Measurements from ENCODE around the gene B4GALNT4.
"Not testable (repeated sequence)": the region's sequence is repeated elsewhere in the genome, so short reads cannot be mapped to it uniquely, and the experiment has no call there.

Gene B4GALNT4, protein sequence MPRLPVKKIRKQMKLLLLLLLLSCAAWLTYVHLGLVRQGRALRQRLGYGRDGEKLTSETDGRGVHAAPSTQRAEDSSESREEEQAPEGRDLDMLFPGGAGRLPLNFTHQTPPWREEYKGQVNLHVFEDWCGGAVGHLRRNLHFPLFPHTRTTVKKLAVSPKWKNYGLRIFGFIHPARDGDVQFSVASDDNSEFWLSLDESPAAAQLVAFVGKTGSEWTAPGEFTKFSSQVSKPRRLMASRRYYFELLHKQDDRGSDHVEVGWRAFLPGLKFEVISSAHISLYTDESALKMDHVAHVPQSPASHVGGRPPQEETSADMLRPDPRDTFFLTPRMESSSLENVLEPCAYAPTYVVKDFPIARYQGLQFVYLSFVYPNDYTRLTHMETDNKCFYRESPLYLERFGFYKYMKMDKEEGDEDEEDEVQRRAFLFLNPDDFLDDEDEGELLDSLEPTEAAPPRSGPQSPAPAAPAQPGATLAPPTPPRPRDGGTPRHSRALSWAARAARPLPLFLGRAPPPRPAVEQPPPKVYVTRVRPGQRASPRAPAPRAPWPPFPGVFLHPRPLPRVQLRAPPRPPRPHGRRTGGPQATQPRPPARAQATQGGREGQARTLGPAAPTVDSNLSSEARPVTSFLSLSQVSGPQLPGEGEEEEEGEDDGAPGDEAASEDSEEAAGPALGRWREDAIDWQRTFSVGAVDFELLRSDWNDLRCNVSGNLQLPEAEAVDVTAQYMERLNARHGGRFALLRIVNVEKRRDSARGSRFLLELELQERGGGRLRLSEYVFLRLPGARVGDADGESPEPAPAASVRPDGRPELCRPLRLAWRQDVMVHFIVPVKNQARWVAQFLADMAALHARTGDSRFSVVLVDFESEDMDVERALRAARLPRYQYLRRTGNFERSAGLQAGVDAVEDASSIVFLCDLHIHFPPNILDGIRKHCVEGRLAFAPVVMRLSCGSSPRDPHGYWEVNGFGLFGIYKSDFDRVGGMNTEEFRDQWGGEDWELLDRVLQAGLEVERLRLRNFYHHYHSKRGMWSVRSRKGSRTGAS

DNA sequence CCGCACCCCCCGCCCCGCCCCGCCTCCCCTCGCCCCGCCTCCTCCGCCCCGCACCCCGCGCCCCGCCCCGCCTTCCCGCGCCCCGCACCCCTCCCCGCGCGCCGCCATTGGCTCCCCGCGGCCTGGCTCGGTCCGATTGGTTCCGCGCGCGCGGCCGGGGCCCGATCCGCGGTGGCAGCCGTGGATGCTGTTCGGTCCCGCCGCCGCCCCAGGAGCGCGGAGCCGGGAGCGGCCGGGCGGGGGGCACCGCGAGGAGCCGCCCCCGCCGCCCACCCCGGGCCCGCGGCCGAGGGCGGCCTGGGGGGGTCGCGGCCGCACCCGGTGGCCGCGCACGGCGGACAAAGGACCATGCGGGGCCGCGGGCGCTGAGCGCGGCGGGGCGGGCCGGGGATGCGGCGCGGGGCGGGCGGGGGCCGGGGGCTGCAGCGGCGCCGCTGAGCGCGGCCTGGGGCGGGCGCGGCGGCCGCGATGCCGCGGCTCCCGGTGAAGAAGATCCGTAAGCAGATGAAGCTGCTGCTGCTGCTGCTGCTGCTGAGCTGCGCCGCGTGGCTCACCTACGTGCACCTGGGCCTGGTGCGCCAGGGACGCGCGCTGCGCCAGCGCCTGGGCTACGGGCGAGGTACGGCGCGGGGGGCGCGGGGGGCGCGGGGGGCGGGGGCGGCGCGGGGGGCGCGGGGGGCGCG lies at the start of gene B4GALNT4:
B4GALNT4 (plus strand) TSS at position 164 of the 683 bp plus-strand sequence; CDS start at position 469, 305 bp downstream.
- DNase-seq (ENCODE audit: low read depth): no peak

DNA sequence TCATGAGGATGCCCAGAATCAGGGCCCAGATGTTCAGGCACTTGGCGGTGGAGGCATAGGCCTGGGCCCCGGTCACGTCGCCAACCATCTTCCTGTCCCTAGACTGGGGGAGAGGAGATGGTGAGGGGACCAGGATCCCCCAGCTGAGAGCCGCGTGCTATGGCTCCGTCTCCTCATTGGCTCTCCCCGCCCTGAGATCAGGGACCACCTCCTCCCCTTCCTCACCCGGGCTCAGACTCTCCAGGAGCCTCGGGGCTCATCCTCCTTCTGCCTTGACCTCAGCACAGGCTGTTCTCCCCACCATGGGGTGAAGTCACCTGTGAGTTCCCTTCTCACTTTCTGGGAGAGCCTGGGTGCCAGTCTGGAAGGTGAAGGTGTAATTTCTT lies 49.4 kb upstream of the B4GALNT4 start:
- DNase-seq (ENCODE audit: low read depth): not testable (repeated sequence)

DNA sequence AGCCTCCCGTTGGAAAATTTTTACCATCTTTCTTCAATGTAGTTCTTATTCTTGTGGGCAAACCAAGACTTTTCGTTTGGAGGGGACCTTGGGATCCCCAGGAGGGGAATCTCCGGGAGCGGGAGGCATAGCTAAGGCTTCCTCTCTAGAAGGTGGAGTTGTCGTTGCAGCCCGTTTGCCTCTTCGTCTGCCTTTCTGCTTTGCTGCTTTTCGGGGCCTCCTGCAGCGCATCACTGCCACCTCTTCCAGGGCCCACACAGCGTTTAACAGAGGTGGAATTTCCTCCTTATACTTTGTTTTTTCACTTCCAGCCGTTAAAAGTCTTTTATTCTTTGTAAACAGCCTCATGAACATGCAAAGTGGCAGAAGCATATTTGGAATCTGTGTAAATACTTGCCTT lies 45.1 kb upstream of the B4GALNT4 start:
- no peak for DNase-seq (ENCODE audit: low read depth)

DNA sequence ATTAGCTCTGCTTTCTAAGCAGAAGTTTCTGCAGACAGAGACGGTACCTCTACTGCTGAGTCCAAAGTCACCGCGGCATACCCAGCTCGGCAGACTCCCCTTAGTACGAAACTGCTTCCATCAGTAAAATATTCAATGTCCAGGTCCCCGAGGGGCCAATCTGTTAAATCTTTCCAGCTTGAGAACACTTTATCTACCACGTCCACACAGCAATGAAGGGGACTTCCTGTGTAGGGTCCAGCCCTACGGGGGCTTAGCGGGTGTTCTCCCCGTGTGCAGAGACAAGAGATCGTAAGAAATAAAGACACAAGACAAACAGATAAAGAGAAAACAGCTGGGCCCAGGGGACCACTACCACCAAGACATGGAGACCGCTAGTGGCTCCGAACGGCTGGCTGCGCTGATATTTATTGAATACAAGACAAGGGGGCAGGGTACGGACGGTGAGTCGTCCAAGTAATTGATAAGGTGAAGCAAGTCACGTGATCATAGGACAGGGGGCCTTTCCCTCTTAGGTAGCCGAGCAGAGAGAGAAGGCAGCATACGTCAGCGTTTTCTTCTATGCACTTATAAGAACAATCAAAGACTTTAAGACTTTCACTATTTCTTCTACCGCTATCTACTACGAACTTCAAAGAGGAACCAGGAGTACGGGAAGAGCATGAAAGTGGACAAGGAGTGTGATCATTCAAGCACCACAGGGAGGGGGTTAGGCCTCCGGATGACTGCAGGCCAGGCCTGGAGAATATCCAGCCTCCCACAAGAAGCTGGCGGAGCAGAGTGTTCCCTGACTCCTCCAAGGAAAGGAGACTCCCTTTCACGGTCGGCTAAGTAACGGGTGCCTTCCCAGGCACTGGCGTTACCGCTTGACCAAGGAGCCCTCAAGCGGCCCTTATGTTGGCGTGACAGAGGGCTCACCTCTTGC lies 44.4 kb upstream of the B4GALNT4 start:
- not testable (repeated sequence) for DNase-seq (ENCODE audit: low read depth)

DNA sequence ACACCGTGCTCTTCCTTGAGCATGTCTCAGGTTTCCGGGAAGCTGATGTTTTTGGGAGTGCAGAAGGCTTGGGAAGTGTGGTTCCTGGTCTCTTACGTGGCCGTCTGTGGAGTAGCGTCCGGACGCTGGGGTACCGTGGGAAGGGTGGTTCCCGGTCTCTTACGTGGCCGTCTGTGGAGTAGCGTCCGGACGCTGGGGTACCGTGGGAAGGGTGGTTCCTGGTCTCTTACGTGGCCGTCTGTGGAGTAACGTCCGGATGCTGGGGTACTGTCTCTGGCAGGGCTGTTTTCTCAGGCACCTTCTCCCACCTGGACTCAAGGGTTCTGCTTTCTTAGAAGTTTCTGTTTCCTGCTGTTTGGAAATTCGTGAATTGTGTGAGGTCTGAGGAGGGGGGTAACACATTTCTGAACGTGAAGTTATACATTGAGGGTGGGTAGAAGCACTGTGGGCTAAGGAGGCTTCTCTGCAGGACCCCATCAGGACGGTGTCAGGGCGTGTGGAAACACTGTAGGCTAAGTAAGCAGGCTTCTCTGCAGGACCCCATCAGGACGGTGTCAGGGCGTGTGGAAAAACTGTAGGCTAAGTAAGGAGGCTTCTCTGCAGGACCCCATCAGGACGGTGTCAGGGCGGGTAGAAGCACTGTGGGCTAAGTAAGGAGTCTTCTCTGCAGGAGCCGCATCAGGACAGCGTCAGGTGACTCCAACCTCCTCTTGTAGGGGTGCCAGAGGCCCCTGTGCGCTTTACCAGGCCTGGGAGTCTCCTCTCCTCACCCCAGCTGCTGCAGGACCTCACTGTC lies 43.3 kb upstream of the B4GALNT4 start:
- no peak for DNase-seq (ENCODE audit: low read depth)

DNA sequence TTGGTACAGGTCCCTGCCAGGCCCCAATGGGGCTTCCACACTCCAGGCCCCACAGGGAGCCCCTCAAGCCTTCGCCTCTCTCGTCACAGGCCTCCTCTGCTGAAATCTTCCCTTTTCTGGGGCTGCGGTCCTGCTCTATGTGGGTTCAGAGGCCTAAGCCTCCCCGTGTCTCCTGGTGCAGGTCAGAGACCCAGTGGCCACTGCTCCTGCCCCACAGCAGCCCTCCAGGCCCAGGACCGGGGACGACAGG lies 42.8 kb upstream of the B4GALNT4 start:
- DNase-seq (ENCODE audit: low read depth): no peak

DNA sequence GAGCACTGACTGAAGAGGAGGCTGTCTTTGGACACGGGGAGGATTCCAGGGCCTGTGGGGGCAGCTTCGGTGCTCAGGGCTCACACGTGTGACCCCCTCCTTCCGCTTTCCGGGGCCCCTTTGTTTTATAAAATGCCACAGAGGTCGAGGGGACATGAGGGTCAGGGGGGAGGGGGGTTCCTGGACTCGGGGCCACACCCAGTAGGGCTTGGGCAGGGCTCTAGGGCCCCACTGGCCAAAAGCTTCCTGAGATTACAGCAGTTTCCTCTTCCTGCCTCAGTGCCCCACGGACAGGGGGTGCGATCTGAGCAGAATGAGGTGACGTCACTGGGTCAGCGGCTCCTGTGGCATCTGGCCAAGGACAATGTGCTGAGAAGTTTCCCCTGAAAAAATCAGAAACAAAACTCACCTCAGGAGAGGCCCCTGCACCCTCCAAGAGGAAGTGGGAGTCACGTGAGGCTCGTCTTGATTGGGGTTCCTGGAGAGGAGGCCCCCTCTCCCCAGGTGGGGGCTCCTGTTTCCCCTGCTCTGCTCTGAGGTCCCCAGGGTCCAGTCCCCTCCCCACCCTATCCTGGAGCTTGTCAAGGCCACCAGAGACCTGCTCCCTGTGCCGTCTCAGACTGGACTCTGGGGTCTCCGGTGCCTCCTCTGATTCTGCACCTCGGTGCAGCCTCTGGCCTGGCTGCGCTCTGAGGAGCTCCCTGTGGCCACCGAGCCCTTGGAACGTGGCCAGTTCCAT lies 42.3 kb upstream of the B4GALNT4 start:
- DNase-seq (ENCODE audit: low read depth): no peak

DNA sequence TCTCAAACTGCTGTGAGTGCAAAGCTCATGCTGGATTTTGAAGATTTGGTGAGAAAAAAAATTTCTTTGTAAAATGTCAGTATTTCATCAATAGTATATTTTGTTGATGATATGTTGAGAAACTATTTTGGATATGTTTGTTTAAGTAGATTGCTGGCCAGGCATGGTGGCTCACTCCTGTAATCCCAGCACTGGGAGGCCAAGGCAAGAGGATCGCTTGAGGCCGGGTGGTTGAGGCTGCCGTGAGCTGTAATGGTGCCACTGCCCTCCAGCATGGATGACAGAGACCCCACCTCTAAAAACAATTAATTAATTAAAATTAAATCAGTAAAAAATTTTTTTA lies 41.7 kb upstream of the B4GALNT4 start:
- no peak for DNase-seq (ENCODE audit: low read depth)

DNA sequence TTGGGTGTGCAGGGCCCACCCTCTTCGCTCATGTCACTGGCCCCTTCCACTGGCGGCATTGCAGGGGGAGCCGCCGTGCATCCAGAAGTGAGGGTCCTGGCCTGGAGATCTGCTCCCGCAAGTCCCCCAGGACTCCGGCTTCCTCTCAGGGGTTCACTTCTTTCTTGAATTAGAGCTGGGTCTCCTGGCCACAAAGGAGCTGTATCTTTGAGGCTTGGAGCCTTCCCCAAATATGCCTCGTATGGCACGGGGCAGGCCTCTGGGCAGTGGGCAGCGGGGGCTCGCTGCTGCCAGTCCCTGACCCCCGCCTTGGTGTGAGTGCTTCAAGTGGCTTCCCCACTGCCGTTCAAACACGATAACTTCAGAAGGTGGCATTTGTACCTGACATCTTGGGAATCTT lies 41.3 kb upstream of the B4GALNT4 start:
- no peak for DNase-seq (ENCODE audit: low read depth)

DNA sequence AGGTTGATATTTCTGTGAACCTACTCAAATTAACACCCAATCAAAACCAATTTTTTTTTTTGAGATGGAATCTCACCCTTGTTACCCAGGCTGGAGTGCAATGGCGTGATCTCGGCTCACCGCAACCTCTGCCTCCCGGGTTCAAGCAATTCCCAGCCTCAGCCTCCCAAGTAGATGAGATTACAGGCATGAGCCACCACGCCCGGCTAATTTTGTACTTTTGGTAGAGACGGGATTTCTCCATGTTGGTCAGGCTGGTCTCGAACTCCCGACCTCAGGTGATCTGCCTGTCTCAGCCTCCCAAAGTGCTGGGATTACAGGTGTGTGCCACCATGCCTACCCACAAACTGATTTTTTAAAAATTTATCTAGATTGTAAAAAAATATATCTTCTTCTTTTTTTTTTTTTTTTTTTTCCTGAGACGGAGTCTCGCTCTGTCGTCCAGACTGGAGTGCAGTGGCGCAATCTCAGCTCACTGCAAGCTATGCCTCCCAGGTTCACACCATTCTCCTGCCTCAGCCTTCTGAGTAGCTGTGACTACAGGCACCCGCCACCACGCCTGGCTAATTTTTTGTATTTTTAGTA lies 40.7 kb upstream of the B4GALNT4 start:
- not testable (repeated sequence) for DNase-seq (ENCODE audit: low read depth)

DNA sequence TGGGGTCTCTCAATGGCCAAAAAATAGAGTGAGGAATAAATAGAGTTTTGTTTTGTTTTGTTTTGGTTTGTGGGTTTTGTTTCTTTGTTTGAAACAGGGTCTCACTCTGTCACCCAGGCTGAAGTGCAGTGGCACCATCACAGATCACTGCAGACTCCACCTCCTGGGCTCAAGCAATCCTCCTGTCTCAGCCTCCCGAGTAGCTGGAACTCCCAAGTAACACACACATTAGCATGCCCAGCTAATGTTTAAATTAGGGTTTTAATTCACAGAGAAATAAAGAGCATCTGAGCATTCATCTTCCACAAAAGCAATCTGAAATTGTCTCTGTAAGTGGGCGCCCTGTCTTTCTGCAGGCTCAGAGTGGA lies 39.4 kb upstream of the B4GALNT4 start:
- no peak for DNase-seq (ENCODE audit: low read depth)

DNA sequence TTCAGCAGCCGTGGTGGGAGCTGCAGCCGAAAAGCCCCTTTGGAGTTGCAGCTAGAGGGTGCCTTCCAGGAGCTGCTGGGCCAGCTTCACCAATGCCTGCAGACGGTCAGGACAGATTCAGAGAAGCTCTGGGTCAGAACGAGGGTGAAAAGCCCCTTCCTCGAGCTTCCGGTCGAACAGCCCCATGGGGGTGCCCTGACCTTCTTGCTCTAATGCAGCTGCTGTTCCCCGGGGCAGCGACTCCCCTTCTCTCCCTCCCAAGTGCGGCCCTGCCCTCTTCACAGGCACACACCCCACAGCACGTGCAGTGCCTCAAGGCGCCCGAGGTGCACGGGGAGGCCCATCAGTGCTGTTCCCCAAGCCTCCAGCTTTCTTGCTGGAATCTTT lies 39.0 kb upstream of the B4GALNT4 start:
- no peak for DNase-seq (ENCODE audit: low read depth)

DNA sequence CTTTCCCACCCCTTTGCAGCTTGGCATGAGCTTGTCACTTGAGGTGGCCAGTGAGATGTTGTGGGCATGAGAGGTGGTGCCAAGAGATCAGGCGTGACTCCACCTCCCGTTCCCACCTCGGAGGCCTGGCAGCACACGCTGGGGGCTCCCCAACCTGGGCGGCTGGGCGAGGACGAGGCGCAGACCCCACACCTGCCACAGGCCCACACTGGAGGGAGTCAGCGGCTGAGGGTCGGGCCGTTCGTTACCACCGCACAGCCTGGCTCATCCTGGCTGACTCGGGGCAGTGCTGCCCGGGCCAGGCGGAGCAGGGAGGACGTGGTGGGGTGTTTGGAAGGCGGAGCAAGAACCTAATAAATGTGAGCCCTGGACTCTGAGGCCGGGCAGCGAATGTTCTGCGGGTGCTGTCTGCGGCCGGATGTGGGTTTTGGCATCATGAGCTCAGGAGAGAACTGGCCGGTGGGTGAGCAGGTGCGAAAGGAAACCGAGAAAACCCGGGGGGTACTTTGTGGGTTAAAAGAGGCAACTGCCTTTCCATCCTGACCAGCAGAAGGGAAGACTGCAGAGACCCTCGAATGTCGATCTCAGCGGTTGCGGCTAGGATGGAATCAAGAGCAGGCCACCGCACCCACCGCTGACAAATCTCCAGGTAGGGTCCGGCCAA lies 38.5 kb upstream of the B4GALNT4 start:
- DNase-seq (ENCODE audit: low read depth): no peak

DNA sequence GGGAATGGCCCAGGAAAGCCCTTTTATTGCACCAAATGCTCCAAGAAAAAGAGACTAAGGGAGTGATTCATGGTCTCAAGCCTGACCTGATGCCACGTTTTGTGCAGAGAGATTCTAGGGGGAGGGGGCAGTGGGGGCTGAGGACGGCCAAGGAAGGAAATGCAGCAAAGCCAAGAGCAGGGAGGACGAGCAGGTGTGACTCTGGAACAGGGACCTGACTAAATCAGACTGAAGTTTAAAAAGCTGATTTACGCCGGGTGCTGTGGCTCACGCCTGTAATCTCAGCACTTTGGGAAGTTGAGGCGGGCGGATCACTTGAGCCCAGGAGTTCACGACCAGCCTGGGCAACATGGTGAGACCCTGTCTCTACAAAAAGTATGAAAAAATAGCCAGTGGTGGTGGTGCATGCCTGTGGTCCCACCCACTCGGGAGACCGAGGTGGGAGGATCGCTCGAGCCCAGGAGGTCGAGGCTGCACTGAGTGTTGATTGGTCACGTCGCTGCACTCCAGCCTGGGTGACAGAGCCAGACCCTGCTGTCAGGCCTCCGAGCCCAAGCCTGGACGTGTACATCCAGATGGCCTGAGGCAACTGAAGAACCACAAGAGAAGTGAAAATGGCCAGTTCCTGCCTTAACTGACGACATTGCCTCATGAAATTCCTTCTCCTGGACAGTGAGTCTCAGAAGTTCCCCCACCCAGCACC lies 37.8 kb upstream of the B4GALNT4 start:
- DNase-seq (ENCODE audit: low read depth): no peak

DNA sequence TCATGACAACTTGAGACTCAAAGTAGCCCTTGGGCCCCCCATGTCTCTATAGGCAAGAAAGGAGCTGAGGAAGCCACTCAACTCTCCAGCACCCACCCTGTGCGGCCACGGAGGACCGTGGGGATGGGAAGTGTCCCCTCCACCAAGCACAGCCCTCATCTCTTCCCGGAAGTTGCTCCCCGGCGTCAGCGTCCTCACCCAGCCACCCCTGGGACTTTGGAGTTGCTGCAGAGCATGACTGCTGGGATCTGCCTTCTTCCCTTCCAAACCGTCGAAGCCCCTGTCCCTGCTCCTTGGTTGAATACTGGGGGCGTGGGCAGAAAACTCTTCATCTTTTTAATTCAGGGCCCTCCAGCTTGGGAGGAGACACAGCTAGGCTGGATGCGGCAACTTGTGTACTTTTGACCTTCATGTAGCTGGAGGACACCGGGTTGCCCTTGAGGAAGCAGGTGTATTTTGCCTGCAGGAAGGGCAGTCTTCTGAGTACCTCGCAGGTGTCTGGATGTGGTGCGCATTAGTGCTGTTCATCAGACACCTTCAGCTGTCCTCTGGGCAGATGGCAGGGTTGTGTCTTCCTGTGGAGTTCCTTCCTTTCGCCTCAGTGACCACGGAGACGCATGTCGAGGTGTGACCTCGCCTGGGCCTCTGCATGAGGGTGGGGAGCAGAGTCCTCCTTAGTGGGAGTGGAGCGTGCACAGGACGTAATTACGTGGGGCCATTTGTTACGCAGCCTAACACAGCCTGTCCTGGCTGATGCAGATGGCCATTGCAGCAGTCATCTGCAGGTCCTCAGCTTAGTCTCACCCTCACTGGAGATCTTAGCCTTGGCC lies 36.4 kb upstream of the B4GALNT4 start:
- DNase-seq (ENCODE audit: low read depth): no peak

DNA sequence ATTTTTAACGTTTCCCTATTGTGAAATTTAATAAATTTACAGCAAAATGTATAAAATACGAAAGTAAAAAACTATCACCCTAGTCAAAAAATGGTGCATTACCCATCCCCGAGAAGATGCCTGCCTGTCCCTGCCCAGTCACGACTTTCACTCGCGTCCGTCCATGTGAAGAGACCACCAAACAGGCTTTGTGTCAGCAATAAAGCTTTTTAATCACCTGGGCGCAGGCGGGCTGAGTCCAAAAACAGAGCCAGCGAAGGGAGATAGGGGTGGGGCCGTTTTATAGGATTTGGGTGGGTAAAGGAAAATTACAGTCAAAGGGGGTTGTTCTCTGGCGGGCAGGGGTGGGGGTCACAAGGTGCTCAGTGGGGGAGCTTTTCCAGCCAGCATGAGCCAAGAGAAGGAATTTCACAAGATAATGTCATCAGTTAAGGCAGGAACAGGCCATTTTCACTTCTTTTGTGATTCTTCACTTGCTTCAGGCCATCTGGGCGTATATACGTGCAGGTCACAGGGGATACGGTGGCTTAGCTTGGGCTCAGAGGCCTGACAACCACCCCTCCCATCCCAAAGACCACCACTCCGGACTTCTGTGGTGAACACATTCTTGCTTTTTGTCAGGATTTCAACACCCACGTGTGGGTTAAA lies 35.6 kb upstream of the B4GALNT4 start:
- DNase-seq (ENCODE audit: low read depth): not testable (repeated sequence)
